Hematopoietic multipotent progenitor cell treated with erythropoietin and hydrocortisone succinate and interleukin-3 and kit ligand, for 4 days (in vitro differentiated cells): Measurements from ENCODE around the gene TLCD3B.
A peak's percentile ranks its signal among the peaks of the same experiment; 100 is the strongest.

Experiments used
- DNase-seq: peaks from one replicate; pipeline ENCODE4 v3.0.0-alpha.2; 2015

TLCD3B gene

DNA sequence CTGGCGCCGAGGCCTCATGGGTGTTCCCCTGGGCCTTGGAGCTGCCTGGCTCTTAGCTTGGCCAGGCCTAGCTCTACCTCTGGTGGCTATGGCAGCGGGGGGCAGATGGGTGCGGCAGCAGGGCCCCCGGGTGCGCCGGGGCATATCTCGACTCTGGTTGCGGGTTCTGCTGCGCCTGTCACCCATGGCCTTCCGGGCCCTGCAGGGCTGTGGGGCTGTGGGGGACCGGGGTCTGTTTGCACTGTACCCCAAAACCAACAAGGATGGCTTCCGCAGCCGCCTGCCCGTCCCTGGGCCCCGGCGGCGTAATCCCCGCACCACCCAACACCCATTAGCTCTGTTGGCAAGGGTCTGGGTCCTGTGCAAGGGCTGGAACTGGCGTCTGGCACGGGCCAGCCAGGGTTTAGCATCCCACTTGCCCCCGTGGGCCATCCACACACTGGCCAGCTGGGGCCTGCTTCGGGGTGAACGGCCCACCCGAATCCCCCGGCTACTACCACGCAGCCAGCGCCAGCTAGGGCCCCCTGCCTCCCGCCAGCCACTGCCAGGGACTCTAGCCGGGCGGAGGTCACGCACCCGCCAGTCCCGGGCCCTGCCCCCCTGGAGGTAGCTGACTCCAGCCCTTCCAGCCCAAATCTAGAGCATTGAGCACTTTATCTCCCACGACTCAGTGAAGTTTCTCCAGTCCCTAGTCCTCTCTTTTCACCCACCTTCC is 43.5 kb downstream of the TLCD3B start:
- no peak for DNase-seq

DNA sequence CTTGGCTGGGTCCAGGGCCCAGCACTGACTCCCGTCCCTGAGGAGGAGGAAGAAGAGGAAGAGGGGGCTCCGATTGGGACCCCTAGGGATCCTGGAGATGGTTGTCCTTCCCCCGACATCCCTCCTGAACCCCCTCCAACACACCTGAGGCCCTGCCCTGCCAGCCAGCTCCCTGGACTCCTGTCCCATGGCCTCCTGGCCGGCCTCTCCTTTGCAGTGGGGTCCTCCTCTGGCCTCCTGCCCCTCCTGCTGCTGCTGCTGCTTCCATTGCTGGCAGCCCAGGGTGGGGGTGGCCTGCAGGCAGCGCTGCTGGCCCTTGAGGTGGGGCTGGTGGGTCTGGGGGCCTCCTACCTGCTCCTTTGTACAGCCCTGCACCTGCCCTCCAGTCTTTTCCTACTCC is 44.1 kb downstream of the TLCD3B start:
- no peak for DNase-seq

DNA sequence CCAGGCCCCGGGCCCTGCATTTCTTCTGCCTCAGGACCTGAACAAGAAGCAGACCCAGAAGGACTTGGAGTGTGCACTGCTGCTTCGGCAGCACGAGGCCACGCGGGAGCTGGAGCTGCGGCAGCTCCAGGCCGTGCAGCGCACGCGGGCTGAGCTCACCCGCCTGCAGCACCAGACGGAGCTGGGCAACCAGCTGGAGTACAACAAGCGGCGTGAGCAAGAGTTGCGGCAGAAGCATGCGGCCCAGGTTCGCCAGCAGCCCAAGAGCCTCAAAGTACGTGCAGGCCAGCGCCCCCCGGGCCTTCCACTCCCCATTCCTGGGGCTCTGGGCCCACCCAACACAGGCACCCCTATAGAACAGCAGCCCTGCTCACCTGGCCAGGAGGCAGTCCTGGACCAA is 44.8 kb downstream of the TLCD3B start:
- DNase-seq = no peak

DNA sequence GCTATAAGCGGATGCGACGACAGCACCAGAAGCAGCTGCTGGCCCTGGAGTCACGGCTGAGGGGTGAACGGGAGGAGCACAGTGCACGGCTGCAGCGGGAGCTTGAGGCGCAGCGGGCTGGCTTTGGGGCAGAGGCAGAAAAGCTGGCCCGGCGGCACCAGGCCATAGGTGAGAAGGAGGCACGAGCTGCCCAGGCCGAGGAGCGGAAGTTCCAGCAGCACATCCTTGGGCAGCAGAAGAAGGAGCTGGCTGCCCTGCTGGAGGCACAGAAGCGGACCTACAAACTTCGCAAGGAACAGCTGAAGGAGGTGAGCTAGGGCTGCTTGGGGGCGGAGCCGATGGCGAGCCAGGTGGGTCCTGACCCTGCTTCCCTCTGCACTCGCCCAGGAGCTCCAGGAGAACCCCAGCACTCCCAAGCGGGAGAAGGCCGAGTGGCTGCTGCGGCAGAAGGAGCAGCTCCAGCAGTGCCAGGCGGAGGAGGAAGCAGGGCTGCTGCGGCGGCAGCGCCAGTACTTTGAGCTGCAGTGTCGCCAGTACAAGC is 45.7 kb downstream of the TLCD3B start:
- no peak for DNase-seq

DNA sequence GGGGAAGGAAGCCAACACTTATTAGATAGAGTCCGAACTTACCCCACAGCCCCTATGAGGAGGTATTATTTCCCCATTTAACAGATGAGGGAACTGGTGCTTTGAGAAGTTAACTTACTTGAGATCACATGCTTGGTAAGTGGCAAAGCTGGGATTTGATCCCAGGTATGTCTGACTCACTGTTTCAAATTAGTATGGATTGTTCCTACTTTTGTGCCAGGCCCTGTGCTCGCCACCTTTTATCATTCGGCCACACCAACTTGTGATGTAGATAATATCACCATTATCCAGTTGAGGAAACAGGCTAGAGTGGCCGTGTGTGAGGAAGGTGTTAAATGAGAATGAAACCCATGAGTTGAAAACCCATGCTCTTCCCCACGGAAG is 46.3 kb downstream of the TLCD3B start:
- DNase-seq = no peak

DNA sequence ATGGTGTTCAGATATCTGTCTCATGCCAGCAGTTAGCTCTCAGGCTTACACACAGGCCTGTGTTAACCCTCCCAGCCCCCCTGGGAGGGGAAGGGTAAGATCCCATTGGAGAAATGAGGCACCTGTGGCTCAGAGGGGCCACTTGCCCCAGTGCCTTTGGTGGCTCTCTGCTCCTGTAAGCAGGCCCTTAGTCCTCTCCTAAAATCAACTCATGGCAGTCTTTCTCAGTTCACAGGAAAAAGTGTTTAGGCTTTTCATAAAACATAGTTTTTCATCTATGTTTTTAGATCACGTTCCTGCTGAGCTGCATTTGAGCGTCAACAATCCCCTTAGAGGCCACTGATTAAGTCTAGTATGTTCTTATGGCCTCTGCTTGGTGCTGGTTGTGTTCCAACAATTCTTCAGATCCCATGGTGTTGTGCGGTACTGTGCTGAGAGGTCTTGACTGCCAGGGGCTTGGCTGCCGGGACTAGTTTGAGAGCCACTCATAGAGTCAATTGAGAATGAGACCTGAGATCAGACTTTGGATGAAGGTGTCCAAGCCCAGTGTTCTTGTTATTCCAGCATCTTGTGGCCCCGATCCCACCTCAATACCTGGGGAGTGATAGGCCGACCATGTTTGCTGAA is 46.8 kb downstream of the TLCD3B start:
- DNase-seq = no peak

DNA sequence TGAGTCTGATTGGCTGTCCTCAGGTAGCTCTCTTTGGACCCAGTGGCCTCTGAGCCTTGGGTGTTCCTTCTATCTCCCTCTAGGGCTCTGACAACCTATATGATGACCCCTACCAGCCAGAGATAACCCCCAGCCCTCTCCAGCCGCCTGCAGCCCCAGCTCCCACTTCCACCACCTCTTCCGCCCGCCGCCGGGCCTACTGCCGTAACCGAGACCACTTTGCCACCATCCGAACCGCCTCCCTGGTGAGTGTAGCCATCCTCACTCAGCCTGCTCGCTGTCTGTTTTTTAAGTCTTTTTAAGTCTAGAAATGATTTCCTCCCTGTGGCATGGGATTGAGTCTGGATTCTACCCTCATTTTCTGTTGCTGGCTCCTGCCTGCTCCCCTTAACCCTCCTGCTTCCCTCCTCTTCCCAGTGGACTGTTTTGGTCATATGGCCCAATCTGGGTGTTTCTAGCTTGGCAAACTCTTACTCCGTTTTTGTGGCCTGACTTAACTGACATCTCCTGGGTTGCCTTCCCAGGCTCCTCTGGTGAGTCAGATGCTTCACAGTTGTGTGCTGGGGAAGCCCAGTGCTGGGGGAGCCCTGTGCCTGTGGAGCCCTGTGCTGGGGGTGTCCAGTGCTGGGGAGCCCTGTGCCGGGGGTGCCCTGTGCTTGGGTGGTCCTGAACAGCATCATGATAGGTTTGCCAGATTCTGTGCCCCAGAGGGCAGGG is 47.5 kb downstream of the TLCD3B start:
- DNase-seq = no peak

DNA sequence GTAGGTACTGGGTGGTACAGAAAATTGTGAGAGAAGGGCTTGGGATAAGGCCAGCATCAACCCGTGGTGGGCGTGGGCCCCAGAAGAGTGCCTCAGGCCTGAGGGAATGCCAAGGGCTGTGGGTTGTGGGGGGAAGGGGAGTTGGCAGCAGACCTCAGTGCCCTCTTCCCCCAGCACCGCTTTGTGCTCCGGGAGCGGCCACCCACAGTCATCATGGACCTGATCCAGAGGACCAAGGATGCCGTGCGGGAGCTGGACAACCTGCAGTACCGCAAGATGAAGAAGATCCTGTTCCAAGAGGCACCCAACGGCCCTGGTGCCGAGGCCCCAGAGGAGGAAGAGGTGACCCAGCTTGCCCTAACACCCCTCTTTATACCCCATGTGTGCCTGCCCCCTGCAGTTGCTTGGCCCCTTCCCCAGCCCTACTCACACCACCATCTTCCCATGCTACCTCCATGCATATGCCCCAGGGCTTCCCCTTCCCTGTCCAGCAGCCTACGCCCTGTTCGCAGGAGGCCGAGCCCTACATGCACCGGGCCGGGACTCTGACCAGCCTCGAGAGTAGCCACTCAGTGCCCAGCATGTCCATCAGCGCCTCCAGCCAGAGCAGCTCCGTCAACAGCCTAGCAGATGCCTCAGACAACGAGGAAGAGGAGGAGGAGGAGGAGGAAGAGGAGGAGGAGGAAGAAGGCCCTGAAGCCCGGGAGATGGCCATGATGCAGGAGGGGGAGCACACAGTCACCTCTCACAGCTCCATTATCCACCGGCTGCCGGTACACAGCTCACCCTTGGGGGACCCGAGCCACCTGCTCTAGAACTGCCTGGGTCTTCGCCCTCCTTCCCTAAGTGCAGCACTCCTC is 48.3 kb downstream of the TLCD3B start:
- DNase-seq = no peak

DNA sequence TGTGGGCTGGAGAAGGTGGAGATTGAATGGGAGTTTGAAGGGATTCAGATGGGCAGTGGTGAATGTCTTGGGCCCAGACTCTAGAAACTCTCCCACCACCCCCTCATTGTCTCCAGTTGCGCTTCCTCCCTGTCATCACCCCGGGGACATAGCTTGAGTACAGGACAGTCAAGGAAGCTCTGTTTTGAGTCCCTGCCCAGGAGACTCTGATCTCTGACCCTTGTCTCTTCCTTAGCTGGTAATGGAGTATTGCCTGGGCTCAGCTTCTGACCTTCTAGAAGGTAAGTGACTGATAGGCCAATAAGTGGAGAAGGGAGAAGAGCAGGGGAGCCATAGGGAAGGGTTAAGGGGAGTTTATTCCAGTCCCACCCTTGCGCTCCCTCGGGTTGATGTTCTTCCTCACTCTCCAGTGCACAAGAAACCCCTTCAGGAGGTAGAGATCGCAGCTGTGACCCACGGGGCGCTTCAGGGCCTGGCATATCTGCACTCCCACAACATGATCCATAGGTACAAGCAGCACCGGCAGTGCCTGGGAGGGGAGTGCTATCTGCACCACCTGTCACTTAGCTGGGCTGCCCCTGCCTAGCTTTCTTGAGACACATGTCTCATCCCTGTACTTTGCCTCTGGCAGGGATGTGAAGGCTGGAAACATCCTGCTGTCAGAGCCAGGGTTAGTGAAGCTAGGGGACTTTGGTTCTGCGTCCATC is 52.4 kb downstream of the TLCD3B start:
- no peak for DNase-seq

DNA sequence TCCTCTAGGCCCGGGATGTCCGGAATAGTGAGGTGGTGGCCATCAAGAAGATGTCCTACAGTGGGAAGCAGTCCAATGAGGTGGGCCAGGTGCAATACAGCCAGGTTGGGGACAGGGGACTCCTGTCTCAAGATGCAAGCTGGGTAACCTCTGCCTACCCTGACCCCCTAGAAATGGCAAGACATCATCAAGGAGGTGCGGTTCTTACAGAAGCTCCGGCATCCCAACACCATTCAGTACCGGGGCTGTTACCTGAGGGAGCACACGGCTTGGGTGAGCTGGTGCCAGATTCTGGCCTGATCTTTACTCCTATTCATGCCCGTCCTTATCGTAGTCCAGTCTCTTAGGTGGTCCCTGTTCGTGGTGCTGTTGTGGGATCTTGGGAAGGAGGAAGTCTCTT is 53.0 kb downstream of the TLCD3B start:
- no peak for DNase-seq

DNA sequence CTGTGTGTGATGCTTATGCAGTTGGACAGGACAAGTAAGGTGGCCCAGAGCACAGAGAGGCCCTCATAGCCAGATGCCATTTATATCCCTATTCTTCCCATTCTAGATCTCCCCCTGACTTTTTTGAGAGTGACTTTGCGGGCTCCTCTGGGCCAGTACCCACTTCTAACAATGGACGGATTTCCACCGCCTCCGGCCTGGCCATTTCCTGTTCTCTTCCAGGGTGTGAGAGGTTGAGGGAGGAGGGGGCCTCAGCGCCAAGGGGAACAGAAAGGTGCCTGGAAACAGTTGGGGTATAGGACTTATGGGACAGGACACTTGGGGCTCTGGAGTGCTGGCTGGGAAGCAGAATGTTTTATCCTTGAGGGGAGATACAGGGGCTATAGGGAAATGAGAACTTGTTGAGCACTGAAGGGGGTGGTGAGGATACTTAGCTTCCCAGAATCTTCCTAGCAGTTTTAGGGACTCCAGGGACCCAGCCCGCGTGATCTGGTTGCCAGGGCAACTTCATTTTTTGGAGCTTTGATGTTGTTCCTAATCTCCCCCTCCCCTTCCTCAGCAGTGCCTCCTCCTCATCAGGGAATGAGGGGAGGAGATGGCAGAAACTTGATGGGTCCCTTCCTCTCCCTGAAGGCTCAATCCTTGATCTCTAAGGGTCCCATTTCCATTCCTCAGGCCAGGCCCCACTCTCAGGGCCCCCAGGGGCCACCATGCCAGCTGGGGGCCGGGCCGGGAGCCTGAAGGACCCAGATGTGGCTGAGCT is 53.8 kb downstream of the TLCD3B start:
- DNase-seq = no peak

DNA sequence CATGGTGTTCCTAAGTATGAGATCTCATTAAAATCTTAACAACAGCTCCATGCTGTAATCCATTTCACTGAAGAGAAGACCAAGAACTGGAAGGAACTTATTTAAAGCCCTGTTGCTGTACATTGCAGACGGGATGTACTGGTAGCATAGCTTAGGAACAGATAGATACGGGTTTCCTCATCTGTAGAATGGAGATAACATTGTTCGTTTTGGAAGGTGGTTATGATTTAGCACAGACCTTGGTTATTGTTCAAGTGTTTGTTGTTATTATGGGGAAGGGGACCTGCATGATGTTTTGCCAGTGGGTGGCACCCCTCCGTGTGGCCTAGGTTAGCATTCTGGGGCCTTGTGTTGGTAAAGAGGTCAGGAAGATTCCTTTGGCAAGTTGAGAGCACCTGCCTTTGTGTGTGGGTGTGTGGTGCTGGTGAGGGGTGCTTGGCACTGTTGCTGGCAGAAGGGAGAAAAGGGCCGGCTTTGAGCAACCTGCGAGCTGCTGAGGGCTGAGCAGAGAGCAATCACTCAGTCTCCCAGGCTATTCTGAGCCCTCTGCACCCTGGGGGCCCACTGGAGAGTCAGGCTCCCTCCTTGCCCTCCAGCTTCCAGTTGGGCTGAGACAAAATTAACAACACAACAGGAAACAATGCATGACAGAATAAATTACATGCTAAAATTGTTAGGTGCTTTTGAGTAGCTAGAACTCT is 55.1 kb downstream of the TLCD3B start:
- DNase-seq = peak; percentile 75

DNA sequence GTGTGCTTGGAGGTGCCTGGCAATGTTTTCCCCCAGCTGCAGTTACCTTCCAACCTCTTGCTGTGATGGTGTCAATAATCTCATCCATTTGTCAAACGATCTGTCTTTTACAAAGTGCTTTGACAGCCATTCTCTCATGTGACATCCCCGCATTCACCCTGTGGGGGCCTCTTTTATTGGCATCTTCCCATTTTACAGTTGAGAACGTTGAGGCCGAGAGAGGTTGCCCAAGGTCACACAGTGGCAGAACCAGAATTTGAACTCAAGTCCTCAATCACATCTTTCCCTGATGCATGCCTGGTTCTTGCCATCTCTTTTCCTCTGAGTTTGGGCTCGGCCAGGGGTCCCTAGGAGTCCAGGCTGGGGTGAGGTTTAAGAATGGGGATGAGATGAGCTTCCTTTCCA is 55.9 kb downstream of the TLCD3B start:
- no peak for DNase-seq
